Measurements from ENCODE around the gene CCDC77.

CCDC77 gene

GRCh38 chr12:482061-482460 lies 80.6 kb downstream of the CCDC77 start:
- DNase-seq, result no peak

GRCh38 chr12:484096-484495 lies 82.7 kb downstream of the CCDC77 start:
- DNase-seq, result no peak

- DNase-seq, result no peak
Observed at GRCh38 chr12:490260-490659, 88.8 kb downstream of the CCDC77 start.

Measured in stimulated activated CD4-positive, alpha-beta T cell treated with anti-CD3 and anti-CD28 coated beads, Interleukin-4, amount 100 ng/mL, for 24 hours (primary cell).